ENCODE results near the gene SGCD. TPM values are rescaled to one million over a fixed set of nuclear protein-coding genes. Genes with fewer than 3 reads are reported as not detected.

Gene SGCD
- total RNA-seq, 3 donors from 2014 or later = 3.1 to 15.4 (median 6.2) TPM

DNA sequence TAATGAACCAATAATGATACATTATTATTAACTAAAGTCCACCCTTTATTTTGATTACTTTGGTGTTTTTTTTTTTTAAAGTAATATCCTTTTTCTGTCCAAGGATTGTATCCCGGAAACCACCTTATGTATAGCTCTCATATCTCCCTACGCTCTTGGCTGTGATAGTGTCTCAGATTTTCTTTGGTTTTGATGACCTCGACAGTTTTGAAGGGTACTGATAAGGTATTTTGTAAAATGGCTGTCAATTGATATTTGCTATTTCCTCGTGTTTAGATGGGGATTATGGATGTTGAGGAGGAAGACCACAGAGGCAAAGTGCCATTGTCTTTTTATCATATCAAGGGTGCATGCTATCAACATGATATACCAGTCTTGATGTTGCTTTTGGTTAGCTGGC, 259.0 kb downstream of the SGCD start:
- intact Hi-C loops (cut with DNase I; ENCODE audit: low total_unique reads) = no loop called here
- H3K36me3 ChIP-seq = no peaks in the 10 kb centered on the region
- no peak for TF ChIP-seq CTCF (IDR thresholded peaks at IDR 0.05)
- no peaks in the 10 kb centered on the region for H3K4me1 ChIP-seq
- H3K9me3 ChIP-seq = no peaks in the 10 kb centered on the region
- H3K4me3 ChIP-seq = no peak overlapping the region
- DNase-seq (ENCODE audit: low spot score in 2 of 2) = no peak
- H3K27me3 ChIP-seq = no peaks in the 10 kb centered on the region
- H3K27ac ChIP-seq = no peak overlapping the region

GRCh38 chr5:156587012-156587411, 260.0 kb downstream of the SGCD start:
- TF ChIP-seq POLR2AphosphoS5 (IDR thresholded peaks at IDR 0.05) (no peak), CTCF (IDR thresholded peaks at IDR 0.05) (no peak), POLR2A (IDR thresholded peaks at IDR 0.05) (no peak)
- Histone ChIP-seq H3K27ac (no peak overlapping the region), H3K27me3 (no peaks in the 10 kb centered on the region), H3K4me3 (no peak overlapping the region), H3K9me3 (no peaks in the 10 kb centered on the region), H3K4me1 (no peaks in the 10 kb centered on the region), H3K36me3 (no peaks in the 10 kb centered on the region)
- intact Hi-C loops (cut with DNase I; ENCODE audit: low total_unique reads) = no loop called here
- DNase-seq (ENCODE audit: low spot score in 2 of 2) = no peak

- H3K4me3 ChIP-seq = no peak overlapping the region
- no peak for DNase-seq (ENCODE audit: low spot score in 2 of 2)
- H3K4me1 ChIP-seq = no peaks in the 10 kb centered on the region
- no peaks in the 10 kb centered on the region for H3K27me3 ChIP-seq
- intact Hi-C loops (cut with DNase I; ENCODE audit: low total_unique reads) = no loop called here
- no peak overlapping the region for H3K27ac ChIP-seq
- TF ChIP-seq CTCF (IDR thresholded peaks at IDR 0.05) (no peak), POLR2A (IDR thresholded peaks at IDR 0.05) (no peak), POLR2AphosphoS5 (IDR thresholded peaks at IDR 0.05) (no peak)
- H3K36me3 ChIP-seq = no peaks in the 10 kb centered on the region
- no peaks in the 10 kb centered on the region for H3K9me3 ChIP-seq
Observed at GRCh38 chr5:156588306-156588705, 261.3 kb downstream of the SGCD start.

DNA sequence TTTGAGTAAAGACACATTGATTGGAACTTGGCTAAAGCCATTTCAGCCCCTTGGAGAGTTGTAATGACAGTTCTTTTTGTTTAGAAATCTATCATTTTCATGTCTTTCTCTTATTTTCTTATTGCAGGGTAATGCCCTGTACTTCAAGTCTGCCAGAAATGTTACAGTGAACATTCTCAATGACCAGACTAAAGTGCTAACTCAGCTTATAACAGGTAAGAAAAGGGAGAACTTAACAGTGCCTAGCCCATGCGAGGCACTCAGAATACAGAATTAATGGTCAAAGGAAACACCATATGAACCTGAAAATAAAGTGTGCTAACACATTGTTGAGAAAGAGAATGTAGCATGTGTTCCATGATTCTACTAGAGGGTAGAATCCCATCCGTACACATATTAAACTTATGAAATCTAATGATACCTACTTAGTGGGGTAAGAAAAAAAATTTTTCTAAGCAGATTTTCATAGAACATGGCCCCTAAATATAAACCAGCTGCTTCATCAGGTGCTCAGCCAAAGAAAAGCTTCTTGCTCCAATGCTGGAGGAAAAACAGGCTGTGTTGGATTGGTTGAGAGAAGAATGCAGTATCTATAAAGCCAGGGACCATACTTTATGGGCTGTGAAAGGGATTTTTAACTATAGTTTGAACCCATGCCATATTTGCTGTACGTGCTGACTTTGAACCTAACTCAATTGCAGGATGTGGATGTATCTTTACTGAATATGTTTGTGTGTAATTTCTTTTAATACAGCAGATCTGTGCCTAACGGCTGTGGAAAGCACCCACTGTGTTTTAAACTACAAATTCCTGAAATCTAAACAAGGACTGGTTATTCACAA, 262.4 kb downstream of the SGCD start:
- Histone ChIP-seq H3K4me1 (no peaks in the 10 kb centered on the region), H3K27ac (no peak overlapping the region), H3K4me3 (no peak overlapping the region), H3K9me3 (no peaks in the 10 kb centered on the region), H3K36me3 (no peaks in the 10 kb centered on the region), H3K27me3 (no peaks in the 10 kb centered on the region)
- DNase-seq (ENCODE audit: low spot score in 2 of 2) = no peak
- intact Hi-C loops (cut with DNase I; ENCODE audit: low total_unique reads) = no loop called here
- TF ChIP-seq POLR2AphosphoS5 (IDR thresholded peaks at IDR 0.05) (no peak), POLR2A (IDR thresholded peaks at IDR 0.05) (no peak), CTCF (IDR thresholded peaks at IDR 0.05) (no peak)

GRCh38 chr5:156589946-156590216, 262.9 kb downstream of the SGCD start:
- Histone ChIP-seq H3K36me3 (no peaks in the 10 kb centered on the region), H3K27me3 (no peaks in the 10 kb centered on the region), H3K27ac (no peak overlapping the region), H3K4me1 (no peaks in the 10 kb centered on the region), H3K4me3 (no peak overlapping the region), H3K9me3 (no peaks in the 10 kb centered on the region)
- no peak for TF ChIP-seq POLR2AphosphoS5 (IDR thresholded peaks at IDR 0.05)
- no peak for TF ChIP-seq POLR2A (IDR thresholded peaks at IDR 0.05)
- TF ChIP-seq CTCF (IDR thresholded peaks at IDR 0.05) = no peak
- no peak for DNase-seq (ENCODE audit: low spot score in 2 of 2)
- intact Hi-C loops (cut with DNase I; ENCODE audit: low total_unique reads) = no loop called here
